Activated naive CD8-positive, alpha-beta T cell treated with anti-CD3 and anti-CD28 coated beads for 36 hours (primary cell): ENCODE measurements around the gene TMEM170B. TPM values are rescaled to one million over a fixed set of nuclear protein-coding genes. Genes with fewer than 3 reads are reported as not detected.
"Not testable (repeated sequence)": the region's sequence is repeated elsewhere in the genome, so short reads cannot be mapped to it uniquely, and the experiment has no call there.

Experiments used
- DNase-seq: peaks from one replicate; pipeline ENCODE4 v3.0.0; 2021
- H3K27ac Mint-ChIP-seq: one replicate; pipeline ENCODE4 v1.8.0; 2022; ENCODE audit warnings: mild to moderate bottlenecking, moderate library complexity, mixed read lengths
- H3K27me3 Mint-ChIP-seq: one replicate; pipeline ENCODE4 v1.8.0; 2022; ENCODE audit warnings: mild to moderate bottlenecking, mixed read lengths
- H3K36me3 Mint-ChIP-seq: one replicate; pipeline ENCODE4 v1.8.0; 2021; ENCODE audit warnings: mild to moderate bottlenecking, mixed read lengths
- H3K4me1 Mint-ChIP-seq: one replicate; pipeline ENCODE4 v1.8.0; 2021; ENCODE audit warnings: mixed read lengths
- H3K4me3 Mint-ChIP-seq: one replicate; pipeline ENCODE4 v1.8.0; 2022; ENCODE audit warnings: mild to moderate bottlenecking, moderate library complexity, mixed read lengths
- H3K9me3 Mint-ChIP-seq: one replicate; pipeline ENCODE4 v1.8.0; 2022; ENCODE audit warnings: mixed read lengths
- total RNA-seq, 2 experiments: library from RNA; stranded (reverse); gene quantifications; one replicate each; pipeline ENCODE4 v1.2.3, GENCODE V29; 2021

The TMEM170B gene
- total RNA-seq, 2 experiments from 2014 or later, result 2.0 to 2.2 TPM

DNA sequence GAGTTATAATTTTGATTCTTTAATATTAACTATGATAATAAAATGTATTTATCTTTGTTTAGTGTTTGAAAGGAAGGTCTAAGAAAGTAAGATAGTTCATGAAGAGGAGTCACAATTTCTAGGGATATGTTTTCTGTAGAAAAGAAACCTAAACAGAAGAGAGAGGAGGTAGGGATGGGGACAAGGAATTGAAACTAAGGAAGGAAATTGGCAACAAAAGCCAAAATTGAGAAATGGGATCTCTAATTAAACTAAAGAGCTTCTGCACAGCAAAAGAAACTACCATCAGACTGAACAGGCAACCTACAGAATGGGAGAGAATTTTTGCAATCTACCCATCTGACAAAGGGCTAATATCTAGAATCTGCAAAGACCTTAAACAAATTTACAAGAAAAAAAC is 10.3 kb downstream of the TMEM170B start:
- not testable (repeated sequence) for H3K27ac Mint-ChIP-seq, H3K36me3 Mint-ChIP-seq, H3K9me3 Mint-ChIP-seq

DNA sequence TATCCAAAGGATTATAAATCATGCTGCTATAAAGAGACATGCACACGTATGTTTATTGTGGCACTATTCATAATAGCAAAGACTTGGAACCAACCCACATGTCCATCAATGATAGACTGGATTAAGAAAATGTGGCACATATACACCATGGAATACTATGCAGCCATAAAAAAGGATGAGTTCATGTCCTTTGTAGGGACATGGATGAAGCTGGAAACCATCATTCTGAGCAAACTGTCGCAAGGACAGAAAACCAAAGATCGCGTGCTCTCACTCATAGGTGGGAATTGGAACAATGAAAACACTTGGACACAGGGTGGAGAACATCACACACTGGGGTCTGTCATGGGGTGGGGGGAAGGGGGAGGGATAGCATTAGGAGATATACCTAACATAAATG is 11.0 kb downstream of the TMEM170B start:
- not testable (repeated sequence) for DNase-seq, H3K4me1 Mint-ChIP-seq, H3K4me3 Mint-ChIP-seq, H3K27ac Mint-ChIP-seq, H3K27me3 Mint-ChIP-seq, H3K9me3 Mint-ChIP-seq, H3K36me3 Mint-ChIP-seq

More for the DNA sequence above, 10.3 kb downstream of the TMEM170B start:
- DNase-seq, H3K27me3 Mint-ChIP-seq, H3K4me3 Mint-ChIP-seq, H3K4me1 Mint-ChIP-seq: not testable (repeated sequence)

DNA sequence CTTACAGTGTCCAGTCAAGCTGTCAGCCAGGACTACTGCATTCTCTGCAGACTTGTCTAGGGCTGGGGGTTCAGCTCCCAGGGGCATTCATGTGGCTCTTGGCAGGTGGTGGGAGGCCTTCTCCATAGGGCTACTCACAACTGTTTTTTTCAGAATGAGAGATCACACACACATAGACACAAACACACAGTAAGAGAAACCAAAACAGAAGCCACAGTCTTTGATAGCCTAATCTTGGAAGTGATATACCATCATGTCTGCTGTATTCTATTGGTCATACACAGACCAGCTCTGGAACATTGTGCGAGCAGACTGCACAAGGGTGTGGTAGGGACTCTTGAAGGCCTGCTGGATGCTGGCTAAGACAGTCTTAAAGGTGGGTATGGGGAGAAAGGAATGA is 13.5 kb downstream of the TMEM170B start:
- H3K36me3 Mint-ChIP-seq, result no peaks in the 10 kb centered on the region
- H3K27ac Mint-ChIP-seq, result no peak overlapping the region
- no peak overlapping the region for H3K4me3 Mint-ChIP-seq
- DNase-seq, result no peak
- peaks cover 1% of the 10 kb centered on the region for H3K9me3 Mint-ChIP-seq
- H3K27me3 Mint-ChIP-seq, result no peaks in the 10 kb centered on the region
- peaks cover 5% of the 10 kb centered on the region for H3K4me1 Mint-ChIP-seq

DNA sequence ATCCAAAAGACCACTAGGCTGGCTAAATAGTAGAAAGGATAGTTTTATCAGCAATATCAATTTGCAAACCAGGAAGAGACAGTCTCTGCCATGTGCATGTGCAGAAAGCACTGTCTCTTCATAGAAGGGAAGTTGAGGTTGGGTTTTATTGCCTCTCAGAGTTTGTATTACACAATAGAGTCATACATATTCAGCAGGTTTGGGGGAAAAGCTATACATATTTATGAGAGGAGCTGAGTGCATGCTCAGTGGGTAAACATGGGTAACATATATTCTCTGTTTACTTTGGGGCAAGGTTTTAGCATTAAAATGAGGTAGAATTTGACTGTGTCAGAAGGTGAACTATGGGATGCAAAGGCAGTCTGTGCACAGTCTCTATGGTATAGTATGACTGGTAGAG is 14.9 kb downstream of the TMEM170B start:
- Mint-ChIP-seq H3K27ac (no peak overlapping the region), H3K4me1 (peaks cover 7% of the 10 kb centered on the region), H3K4me3 (no peak overlapping the region), H3K36me3 (no peaks in the 10 kb centered on the region), H3K9me3 (peaks cover 1% of the 10 kb centered on the region), H3K27me3 (no peaks in the 10 kb centered on the region)
- no peak for DNase-seq

DNA sequence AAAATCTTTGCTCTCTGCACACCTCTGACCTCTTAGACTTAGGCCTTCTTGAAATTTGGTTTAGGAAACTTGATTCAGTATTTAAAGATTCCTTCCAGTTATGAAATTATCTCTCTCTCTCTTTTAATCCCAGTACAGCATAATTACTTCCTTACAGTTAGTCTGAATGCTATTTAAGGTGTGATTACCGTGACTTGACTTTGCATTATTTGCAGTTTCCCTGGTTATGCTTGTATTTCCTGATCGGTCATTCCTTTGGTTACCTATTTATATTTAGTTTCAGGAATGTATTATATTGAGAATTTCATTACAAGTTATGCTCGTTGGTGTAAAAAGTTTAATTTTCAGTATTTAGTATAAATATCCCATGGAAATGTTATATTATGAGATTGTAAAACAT is 16.3 kb downstream of the TMEM170B start:
- H3K27me3 Mint-ChIP-seq, result no peaks in the 10 kb centered on the region
- H3K9me3 Mint-ChIP-seq, result no peaks in the 10 kb centered on the region
- peaks cover 7% of the 10 kb centered on the region for H3K4me1 Mint-ChIP-seq
- no peak overlapping the region for H3K4me3 Mint-ChIP-seq
- no peaks in the 10 kb centered on the region for H3K36me3 Mint-ChIP-seq
- H3K27ac Mint-ChIP-seq, result no peak overlapping the region
- no peak for DNase-seq

DNA sequence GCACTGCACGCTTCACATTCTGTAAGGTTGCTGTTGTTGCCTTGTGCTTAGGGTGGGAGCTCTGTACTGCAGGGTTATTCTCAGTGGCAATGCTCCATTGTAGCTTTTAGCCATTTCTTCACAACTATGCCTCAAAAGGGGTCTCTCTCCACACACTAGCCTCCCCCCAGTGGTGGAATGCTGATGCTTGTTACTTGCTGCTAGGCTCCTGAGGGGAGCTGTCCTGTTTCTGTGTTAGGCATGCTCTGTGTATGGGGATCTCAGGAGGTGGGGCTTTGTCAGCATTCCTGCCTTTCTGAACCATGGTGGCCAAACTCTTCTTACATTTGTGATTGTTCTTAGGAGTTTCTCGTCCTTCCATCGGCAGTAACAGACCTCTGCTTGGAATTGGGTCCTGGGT is 18.8 kb downstream of the TMEM170B start:
- no peak overlapping the region for H3K4me3 Mint-ChIP-seq
- no peaks in the 10 kb centered on the region for H3K27me3 Mint-ChIP-seq
- no peaks in the 10 kb centered on the region for H3K36me3 Mint-ChIP-seq
- no peak overlapping the region for H3K27ac Mint-ChIP-seq
- no peaks in the 10 kb centered on the region for H3K9me3 Mint-ChIP-seq
- H3K4me1 Mint-ChIP-seq, result peaks cover 7% of the 10 kb centered on the region
- no peak for DNase-seq

DNA sequence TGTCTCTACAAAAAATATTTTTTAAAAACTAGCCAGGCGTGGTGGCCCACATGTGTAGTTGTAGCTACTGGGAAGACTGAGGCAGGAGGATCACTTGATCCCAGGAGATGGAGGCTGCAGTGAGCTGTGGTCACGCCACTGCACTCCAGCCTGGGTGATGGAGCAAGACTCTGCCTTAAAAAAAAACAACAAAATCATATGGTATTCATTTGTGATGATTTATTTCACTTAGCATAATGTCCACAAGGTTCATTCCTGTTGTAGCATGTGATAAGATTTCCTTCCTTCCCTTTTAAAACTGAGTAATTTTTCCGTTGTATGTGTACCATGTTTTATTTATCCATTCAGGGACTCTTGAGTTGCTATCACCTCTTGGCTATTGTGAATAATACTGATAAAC is 26.2 kb downstream of the TMEM170B start:
- H3K27ac Mint-ChIP-seq, result no peak overlapping the region
- H3K9me3 Mint-ChIP-seq, result no peaks in the 10 kb centered on the region
- peaks cover 11% of the 10 kb centered on the region for H3K36me3 Mint-ChIP-seq
- no peaks in the 10 kb centered on the region for H3K27me3 Mint-ChIP-seq
- DNase-seq, result no peak
- peaks cover 2% of the 10 kb centered on the region for H3K4me1 Mint-ChIP-seq
- no peak overlapping the region for H3K4me3 Mint-ChIP-seq

DNA sequence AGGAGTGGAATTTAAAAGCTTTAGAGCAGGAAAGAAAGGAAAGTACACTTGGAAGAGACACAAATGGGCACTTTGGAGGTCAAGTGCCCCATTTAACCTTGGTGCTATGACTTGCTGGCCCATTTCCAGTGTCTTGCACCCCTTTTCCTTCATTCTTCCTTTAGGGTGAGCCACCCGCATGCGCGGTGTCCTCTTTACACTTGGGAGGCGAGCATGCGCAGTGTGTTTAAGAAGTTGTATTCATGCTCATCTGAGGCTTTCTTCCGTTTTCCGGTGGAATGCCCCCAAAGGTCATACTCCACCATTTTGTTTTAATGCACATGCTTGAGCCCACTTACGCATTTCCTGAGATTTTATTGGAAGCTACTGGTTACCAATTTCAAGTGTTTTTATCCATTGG is 29.1 kb downstream of the TMEM170B start:
- no peak for DNase-seq
- peaks cover 2% of the 10 kb centered on the region for H3K4me1 Mint-ChIP-seq
- no peak overlapping the region for H3K27ac Mint-ChIP-seq
- no peaks in the 10 kb centered on the region for H3K27me3 Mint-ChIP-seq
- H3K36me3 Mint-ChIP-seq, result peaks cover 11% of the 10 kb centered on the region
- H3K9me3 Mint-ChIP-seq, result no peaks in the 10 kb centered on the region
- H3K4me3 Mint-ChIP-seq, result no peak overlapping the region

DNA sequence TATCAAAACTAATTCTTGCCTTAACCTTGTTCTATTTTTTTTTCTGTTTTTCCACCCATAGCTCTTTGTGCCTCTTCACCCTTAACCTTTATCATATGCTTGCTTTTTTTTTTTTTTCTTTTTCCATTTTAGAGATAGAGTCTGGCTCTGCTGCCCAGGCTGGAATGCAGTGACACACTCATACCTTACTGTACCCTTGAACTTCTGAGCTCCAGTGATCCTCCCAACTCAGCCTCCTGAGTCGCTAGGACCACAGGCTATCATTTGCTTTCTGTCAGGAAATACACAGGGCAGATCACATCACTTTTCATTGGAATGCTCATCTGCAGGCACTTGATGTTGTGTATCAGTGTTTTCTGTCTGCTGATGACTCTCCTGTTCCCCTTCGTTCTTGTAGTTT is 33.5 kb downstream of the TMEM170B start:
- H3K4me3 Mint-ChIP-seq, result no peak overlapping the region
- DNase-seq, result no peak
- no peaks in the 10 kb centered on the region for H3K27me3 Mint-ChIP-seq
- no peaks in the 10 kb centered on the region for H3K4me1 Mint-ChIP-seq
- H3K9me3 Mint-ChIP-seq, result no peaks in the 10 kb centered on the region
- H3K36me3 Mint-ChIP-seq, result peaks cover 6% of the 10 kb centered on the region
- H3K27ac Mint-ChIP-seq, result no peak overlapping the region

DNA sequence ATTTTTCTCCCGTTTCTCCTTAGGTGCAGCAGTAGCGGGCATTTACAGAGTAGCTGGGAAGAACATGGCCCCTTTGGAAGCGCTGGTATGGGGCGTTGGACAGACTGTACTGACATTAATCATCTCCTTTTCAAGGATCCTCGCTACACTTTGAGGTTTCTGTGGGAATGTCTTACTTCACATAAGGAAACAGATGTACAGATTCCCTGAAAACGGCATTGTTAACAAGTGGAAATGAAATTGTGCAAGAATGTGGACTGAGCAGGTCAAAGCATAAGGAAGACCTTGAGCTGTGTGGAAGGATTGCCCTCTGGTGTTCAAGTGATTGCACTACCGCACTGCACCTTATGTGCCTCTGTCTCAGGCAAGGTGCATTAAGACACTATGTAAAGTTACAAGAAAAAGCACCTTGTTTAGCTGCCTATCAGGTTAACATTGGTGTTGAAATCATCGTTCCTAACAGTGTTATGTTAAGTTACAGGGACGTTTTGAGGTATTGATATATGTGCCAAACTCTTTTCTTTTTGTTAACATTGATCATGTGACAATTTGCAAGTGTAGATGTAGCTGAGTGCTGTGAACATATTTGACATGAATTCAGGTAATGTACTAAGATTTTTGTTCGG is 38.0 kb downstream of the TMEM170B start:
- H3K9me3 Mint-ChIP-seq, result no peaks in the 10 kb centered on the region
- DNase-seq, result peak; percentile 42
- no peaks in the 10 kb centered on the region for H3K4me1 Mint-ChIP-seq
- H3K36me3 Mint-ChIP-seq, result no peaks in the 10 kb centered on the region
- H3K27ac Mint-ChIP-seq, result no peak overlapping the region
- no peaks in the 10 kb centered on the region for H3K27me3 Mint-ChIP-seq
- H3K4me3 Mint-ChIP-seq, result no peak overlapping the region

DNA sequence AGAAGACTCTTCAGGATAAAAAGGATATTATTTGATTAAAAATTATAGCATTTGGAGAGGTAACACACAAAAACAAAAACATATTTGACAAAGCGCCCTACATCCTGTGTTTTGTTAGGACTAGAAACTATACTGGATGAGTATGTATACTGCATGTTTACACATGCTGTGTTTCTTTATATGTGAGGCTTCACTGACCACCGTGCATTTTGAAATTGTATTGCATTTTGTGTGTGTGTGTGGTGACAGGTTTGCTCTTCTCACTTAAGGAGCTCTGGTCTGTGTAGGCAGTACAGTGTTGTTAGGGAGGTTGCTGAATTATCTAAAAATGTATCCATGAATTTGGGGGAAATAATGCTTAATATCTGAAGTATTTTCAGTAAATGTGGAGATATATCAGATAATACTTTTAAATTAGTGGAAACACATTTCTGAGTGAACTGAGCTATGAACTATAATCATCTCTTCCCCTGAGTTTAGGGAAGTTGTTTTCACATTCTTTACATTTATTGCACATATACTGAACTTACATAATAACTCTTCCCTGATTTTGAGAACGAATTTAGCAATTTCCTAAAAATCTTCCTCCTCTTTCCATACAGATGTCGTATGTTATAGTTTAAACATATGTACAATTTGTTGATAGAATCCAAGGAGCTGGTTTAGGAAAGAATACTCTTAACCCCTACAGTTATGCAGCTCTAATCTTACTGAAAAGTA is 43.3 kb downstream of the TMEM170B start:
- DNase-seq, result no peak
- H3K27me3 Mint-ChIP-seq, result no peaks in the 10 kb centered on the region
- H3K9me3 Mint-ChIP-seq, result no peaks in the 10 kb centered on the region
- H3K27ac Mint-ChIP-seq, result no peak overlapping the region
- no peaks in the 10 kb centered on the region for H3K36me3 Mint-ChIP-seq
- no peaks in the 10 kb centered on the region for H3K4me1 Mint-ChIP-seq
- H3K4me3 Mint-ChIP-seq, result no peak overlapping the region

DNA sequence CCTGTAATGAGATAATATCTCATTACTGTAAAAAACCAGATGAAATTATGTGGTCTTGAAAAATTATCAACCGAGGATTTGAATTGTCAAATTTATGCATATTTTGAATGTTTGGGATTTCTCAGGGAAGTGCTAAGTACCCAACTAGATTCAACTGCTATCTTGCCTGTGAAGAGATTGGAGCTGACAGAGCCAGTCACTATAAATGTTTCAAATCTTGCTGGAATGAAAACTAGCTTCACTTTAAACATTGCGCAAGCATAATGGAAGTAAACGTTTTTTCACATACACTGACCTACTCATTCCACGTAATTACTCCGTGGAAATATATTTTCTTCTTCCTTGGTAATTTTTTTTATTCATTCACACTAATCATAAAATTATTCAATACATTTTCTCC is 46.7 kb downstream of the TMEM170B start:
- Mint-ChIP-seq H3K4me1 (no peaks in the 10 kb centered on the region), H3K27ac (no peak overlapping the region), H3K4me3 (no peak overlapping the region), H3K9me3 (no peaks in the 10 kb centered on the region), H3K36me3 (no peaks in the 10 kb centered on the region), H3K27me3 (no peaks in the 10 kb centered on the region)
- no peak for DNase-seq

DNA sequence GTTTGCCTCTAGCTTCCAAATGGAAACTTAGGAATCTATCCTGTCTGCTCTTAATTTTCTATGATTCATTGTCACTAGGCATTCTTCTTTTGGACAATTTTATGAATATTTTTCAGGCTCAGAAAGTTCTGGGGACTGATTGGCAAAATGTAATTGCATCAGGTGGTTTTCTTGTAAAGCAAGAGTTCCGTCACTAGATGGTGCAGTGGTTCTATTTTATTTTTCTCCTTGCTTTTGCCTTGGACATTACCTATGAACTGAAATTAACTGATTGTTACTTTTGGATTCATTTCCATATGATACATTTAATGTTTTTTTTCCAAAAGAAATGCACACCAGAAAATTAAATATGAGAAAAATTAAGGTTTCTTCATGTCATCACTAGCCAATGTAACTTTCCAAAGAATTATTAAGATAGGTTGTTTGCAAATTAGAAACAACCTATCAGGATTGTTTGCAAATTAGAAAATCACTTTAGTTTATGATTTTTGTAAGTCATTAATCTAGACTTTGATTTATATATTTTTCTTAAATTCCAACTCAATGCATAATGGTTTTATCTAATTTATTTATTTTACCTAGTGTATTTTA is 48.0 kb downstream of the TMEM170B start:
- Mint-ChIP-seq H3K27me3 (no peaks in the 10 kb centered on the region), H3K27ac (no peak overlapping the region), H3K4me1 (no peaks in the 10 kb centered on the region), H3K9me3 (no peaks in the 10 kb centered on the region), H3K36me3 (no peaks in the 10 kb centered on the region), H3K4me3 (no peak overlapping the region)
- DNase-seq, result no peak

DNA sequence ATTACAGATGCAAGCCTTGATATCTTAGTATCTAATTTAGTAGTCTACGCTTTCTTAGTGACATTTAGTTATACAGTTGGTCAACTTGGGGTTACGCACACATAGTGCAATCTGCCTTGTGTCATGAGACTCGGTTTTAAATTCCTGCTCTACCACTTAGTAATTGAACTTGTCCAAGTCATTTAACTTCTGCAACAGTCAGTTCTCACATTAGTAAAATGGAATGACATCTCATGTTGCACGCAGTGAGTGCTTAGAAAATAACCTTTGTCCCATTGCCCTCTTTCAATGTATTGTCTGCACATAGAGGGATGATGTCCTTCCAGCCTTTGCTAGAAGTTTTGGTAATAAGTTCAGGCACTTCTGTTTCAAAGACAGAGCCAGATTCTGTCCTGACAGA is 48.6 kb downstream of the TMEM170B start:
- Mint-ChIP-seq H3K4me3 (no peak overlapping the region), H3K27ac (no peak overlapping the region), H3K36me3 (no peaks in the 10 kb centered on the region), H3K9me3 (no peaks in the 10 kb centered on the region), H3K4me1 (no peaks in the 10 kb centered on the region), H3K27me3 (no peaks in the 10 kb centered on the region)
- DNase-seq, result no peak

DNA sequence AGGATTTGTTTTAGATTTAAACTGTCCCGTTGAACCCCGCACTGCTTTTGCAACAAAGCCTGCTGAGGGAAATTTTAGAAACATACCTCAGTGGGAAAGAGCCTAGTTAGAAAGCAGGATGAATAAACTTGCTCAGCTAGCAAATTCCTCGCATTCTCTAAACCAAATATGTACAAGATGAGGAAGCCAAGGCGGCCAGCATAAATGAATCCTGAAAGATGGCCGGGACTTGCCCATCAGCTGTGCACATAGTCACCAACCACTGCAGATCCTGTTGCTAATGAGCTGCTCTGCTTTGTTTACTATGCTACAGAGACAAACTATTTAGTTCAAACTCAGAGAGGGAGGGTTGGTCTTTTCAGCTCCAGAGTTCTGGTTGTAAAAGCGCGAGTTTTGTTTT is 49.0 kb downstream of the TMEM170B start:
- Mint-ChIP-seq H3K36me3 (no peaks in the 10 kb centered on the region), H3K4me1 (no peaks in the 10 kb centered on the region), H3K4me3 (no peak overlapping the region), H3K27ac (no peak overlapping the region), H3K27me3 (no peaks in the 10 kb centered on the region), H3K9me3 (no peaks in the 10 kb centered on the region)
- DNase-seq, result no peak

DNA sequence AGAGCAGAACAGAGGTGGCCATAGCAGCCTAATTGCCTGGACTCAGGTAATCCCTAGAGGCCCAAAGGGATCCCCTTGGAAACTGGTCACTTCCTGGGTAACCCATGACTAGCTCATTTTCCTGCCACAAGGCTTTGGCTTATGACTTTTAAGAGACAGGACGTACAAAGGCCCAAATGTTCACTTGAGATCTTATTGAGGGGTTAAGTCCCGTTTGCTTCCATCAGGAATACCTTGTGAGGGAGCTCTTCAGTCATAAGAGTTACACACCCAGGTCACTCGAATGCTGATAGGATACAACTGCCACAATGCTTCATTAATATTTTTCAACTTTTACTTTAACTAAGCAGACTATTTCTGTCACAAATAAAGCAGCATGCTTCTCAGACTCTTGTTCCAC is 51.7 kb downstream of the TMEM170B start:
- no peak for DNase-seq
- no peak overlapping the region for H3K4me3 Mint-ChIP-seq
- no peaks in the 10 kb centered on the region for H3K36me3 Mint-ChIP-seq
- no peaks in the 10 kb centered on the region for H3K9me3 Mint-ChIP-seq
- H3K4me1 Mint-ChIP-seq, result no peaks in the 10 kb centered on the region
- H3K27ac Mint-ChIP-seq, result no peak overlapping the region
- H3K27me3 Mint-ChIP-seq, result no peaks in the 10 kb centered on the region
